Fibroblast of the aortic adventitia (primary cell): ENCODE results near the gene BMP3. TPM values are rescaled to one million over a fixed set of nuclear protein-coding genes. Genes with fewer than 3 reads are reported as not detected.
A peak's percentile ranks its signal among the peaks of the same experiment; 100 is the strongest.

ENCODE experiments used
- DNase-seq: peaks from one replicate; pipeline ENCODE4 v3.0.0-alpha.2; 2010; ENCODE audit warnings: low read depth
- H3K4me3 ChIP-seq: 2 replicates; pipeline ENCODE4 v1.5.1; 2011; ENCODE audit warnings: low read depth, mild to moderate bottlenecking, control low read depth, low read length, moderate library complexity
- CTCF ChIP-seq: IDR thresholded peaks from 2 replicates; pipeline ENCODE4 v1.5.1; 2011; ENCODE audit warnings: mild to moderate bottlenecking, low read length, control low read depth, inconsistent platforms; ENCODE audit not compliant: insufficient read depth
- total RNA-seq: library from RNA; depleted of rRNA; stranded (reverse); fragments of >200 nt; gene quantifications from 2 replicates; pipeline ENCODE4 v1.2.3, GENCODE V29; 2012; ENCODE audit warnings: low replicate concordance

BMP3 gene, protein sequence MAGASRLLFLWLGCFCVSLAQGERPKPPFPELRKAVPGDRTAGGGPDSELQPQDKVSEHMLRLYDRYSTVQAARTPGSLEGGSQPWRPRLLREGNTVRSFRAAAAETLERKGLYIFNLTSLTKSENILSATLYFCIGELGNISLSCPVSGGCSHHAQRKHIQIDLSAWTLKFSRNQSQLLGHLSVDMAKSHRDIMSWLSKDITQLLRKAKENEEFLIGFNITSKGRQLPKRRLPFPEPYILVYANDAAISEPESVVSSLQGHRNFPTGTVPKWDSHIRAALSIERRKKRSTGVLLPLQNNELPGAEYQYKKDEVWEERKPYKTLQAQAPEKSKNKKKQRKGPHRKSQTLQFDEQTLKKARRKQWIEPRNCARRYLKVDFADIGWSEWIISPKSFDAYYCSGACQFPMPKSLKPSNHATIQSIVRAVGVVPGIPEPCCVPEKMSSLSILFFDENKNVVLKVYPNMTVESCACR
- 0.18 TPM in 1 of 2 replicates, not detected in the other for total RNA-seq

DNA sequence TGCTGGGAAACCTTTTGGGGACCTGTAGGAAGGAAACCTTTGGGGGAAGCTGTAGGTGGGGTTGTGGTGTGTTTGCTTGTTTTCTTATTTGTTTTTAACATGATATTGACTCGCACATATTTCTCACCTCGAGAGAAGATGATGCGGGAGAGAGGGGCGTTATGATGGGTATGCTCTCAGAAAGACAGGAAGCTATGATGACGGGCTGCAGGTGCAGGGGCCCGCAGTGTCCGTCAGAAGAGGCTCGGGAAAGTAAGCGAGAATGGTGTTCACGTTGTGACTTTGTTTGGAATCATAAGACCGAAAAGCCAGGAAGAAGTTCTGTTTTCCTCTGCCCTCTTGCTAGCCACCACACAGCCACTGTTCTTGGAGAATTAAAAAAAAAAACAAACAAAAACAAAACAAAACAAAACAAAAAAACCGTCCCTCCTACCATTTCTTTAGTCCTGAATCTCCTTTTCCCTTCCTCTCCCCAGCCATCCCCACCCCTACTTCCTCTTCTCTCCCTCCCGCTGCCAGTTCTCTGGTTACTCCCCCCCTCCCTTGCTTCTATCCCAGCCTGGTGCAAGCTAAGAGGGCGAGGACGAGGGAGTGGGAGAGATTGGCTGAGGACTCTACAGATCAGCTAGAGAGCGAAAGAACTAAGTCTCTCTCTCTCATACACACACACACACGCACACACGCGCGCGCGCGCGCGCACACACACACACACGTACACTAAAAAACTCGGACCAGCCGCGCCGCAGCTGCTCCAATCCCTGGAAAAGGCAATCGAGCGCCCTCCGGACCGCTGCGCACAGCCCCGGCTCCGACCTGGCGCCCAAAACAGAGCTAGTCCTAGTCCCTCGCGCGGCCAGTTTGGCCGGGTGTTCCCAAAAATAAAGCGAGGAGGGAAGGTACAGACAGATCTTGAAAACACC lies at the start of gene BMP3:
Gene BMP3 (plus strand): TSS at position 648 of the 920 bp plus-strand sequence. CDS start 577 bp downstream, outside the sequence.
- no peak for TF ChIP-seq CTCF
- peak within 1 kb of the TSS; percentile 53 for H3K4me3 ChIP-seq
- DNase-seq, result peak; percentile 29

DNA sequence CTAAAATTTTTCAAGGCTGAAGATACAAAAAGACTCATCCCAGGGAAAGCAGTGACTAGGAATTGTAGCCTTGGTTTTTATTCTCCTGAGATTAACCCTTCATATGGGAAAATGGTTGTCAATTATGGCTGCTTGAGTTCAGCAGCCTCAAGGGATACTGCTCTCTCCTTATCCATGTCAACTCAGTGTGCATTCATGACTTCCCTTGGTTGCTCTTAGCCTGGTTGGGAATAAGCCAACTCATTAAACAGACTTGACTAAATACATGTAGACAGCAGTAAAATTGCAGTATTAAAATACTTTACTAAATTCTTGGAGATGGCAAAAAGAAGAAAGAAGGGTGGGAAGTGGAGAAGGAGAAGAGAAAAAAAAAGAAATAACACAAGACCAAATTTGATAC lies 44.5 kb upstream of the BMP3 start:
- no peak for DNase-seq
- no peak for TF ChIP-seq CTCF
- H3K4me3 ChIP-seq, result no peak overlapping the region

GRCh38 chr4:80989921-80990544 lies 40.5 kb upstream of the BMP3 start:
- no peak overlapping the region for H3K4me3 ChIP-seq
- DNase-seq, result peak; percentile 84
- peak; percentile 70 for TF ChIP-seq CTCF

DNA sequence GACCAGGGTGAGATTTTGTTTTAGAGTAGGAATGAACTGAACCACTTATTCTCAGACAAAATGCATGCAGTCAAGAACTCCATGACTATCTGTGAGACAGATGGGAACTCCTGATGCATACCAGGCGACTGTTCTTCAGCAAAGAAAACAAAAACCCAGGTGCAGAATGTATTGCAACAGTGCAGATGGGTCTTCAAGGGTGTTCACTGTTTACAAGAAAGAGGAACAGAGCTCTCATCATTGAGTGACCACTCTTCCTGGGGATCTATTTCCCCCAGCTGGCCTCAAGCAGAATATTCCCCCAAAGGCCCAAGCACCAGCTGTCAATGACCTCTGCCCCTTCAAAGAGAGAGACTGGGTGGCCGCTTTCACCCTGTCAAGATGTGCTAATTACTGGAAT lies 39.7 kb upstream of the BMP3 start:
- no peak for DNase-seq
- TF ChIP-seq CTCF, result no peak

GRCh38 chr4:80999943-81000342 lies 30.6 kb upstream of the BMP3 start:
- no peak for TF ChIP-seq CTCF
- no peak for DNase-seq
- H3K4me3 ChIP-seq, result no peak overlapping the region

More for the DNA sequence above, 39.7 kb upstream of the BMP3 start:
- no peak overlapping the region for H3K4me3 ChIP-seq

GRCh38 chr4:81003597-81004111 lies 26.9 kb upstream of the BMP3 start:
- DNase-seq, result no peak
- TF ChIP-seq CTCF, result no peak
- H3K4me3 ChIP-seq, result no peak overlapping the region
